Small intestine (tissue), 7 donors: Measurements from ENCODE around the gene CAMK2D. TPM values are rescaled to one million over a fixed set of nuclear protein-coding genes. Genes with fewer than 3 reads are reported as not detected.

Experiments used
- DNase-seq, 2 donors: peaks; one replicate each; pipeline versions ENCODE4 v3.0.0 to v3.0.0-alpha.2; 2013
- FAIRE-seq: peaks from 2 replicates; lab custom pipeline; 2012; peaks lifted over from hg19 to GRCh38; lab: Jason Lieb, UNC
- H3K27ac ChIP-seq, 3 donors: one replicate each; pipeline ENCODE4 v1.5.1; 2013; ENCODE audit warnings: low read length in 2 of 3, mild to moderate bottlenecking in 2 of 3, control low read depth in 1 of 3, inconsistent platforms in 1 of 3, low read depth in 1 of 3, moderate library complexity in 1 of 3
- H3K27me3 ChIP-seq, 3 donors: one replicate each; pipeline ENCODE4 v1.6.1; 2013; ENCODE audit warnings: low read length in 3 of 3, inconsistent platforms in 1 of 3; ENCODE audit not compliant: control insufficient read depth in 3 of 3, insufficient read depth in 3 of 3
- H3K36me3 ChIP-seq, 3 donors: one replicate each; pipeline ENCODE4 v1.6.1; 2013; ENCODE audit warnings: low read length in 3 of 3, inconsistent platforms in 1 of 3, low read depth in 1 of 3, mild to moderate bottlenecking in 1 of 3, moderate library complexity in 1 of 3; ENCODE audit not compliant: control insufficient read depth in 3 of 3, insufficient read depth in 2 of 3
- H3K4me1 ChIP-seq, 3 donors: one replicate each; pipeline ENCODE4 v1.6.1; 2013; ENCODE audit warnings: low read length in 2 of 3, inconsistent platforms in 1 of 3, low read depth in 1 of 3, mild to moderate bottlenecking in 1 of 3, moderate library complexity in 1 of 3; ENCODE audit not compliant: control insufficient read depth in 3 of 3, insufficient read depth in 2 of 3
- H3K4me3 ChIP-seq, 3 donors: one replicate each; pipeline ENCODE4 v1.5.1; 2013; ENCODE audit warnings: low read length in 3 of 3, control low read depth in 1 of 3, inconsistent platforms in 1 of 3, low read depth in 1 of 3, mild to moderate bottlenecking in 1 of 3, moderate library complexity in 1 of 3
- H3K9me3 ChIP-seq, 2 donors: one replicate each; pipeline ENCODE4 v1.6.1; 2013; ENCODE audit warnings: low read depth in 1 of 2, low read length in 1 of 2; ENCODE audit not compliant: control insufficient read depth in 2 of 2, insufficient read depth in 1 of 2
- WGBS, 3 donors: extraction: QIAGEN DNeasy Blood & Tissue Kit; methylation state at CpG; one replicate each; pipeline ENCODE4 v1.1.7; 2013; 5-methylcytosine and 5-hydroxymethylcytosine counted together
- polyA plus RNA-seq, 4 donors: library from polyadenylated mRNA; stranded (reverse) in 3 of 4; unstranded in 1 of 4; fragments of 200-250 nt in 3 of 4; fragments of 120-200 nt in 1 of 4; gene quantifications; one replicate each; pipeline versions ENCODE4 v1.2.1 to v1.2.3, GENCODE V29; 2013
- donor health status: healthy with polysubstance abuse.
- donor health status: control.
- donor health status: control.
- donor health status: Bipolar disorder and iron deficiency.
- donor health status: healthy.

Gene CAMK2D
- polyA plus RNA-seq, 4 donors, result 21.1 to 81.1 (median 24.0) TPM

DNA sequence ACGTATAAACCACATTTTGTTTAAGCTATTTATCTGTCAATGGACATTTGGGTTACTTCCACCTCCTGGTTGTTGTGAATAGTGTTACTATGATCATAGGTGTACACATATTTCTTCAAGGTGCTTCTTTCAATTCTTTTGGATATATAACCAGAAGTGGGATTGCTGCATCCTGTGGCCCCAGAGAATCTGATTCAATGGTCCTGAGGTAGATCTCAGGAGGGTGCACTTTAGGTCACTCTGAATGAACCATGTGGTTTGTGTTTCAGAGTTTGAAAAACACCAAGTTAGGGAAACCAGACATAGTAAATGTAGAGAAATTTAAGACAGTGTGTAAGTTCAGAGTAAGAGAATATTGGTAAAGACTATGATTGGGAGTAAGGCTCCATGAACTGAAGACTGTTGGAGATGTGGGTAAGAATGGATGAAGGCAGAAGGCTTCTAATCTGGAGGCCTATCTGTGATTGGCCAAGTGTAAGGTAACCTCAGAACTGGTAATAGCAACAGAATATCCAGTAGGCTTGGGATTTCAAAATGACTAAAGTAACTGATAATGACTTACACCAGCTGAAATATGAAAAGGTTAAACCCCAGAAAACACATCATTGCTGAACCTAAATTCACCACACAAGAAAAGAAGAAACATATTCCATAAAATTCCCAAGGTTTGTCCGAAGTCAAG, 236.9 kb downstream of the CAMK2D start:
- H3K4me3 ChIP-seq, result no peak overlapping the region
- WGBS, 3 donors, result 92 to 96% (median 93%) methylated on average over 2 of the region's 2 CpGs
- no peaks in the 10 kb centered on the region for H3K9me3 ChIP-seq
- no peaks in the 10 kb centered on the region for H3K27me3 ChIP-seq
- H3K36me3 ChIP-seq, result peaks cover 6 to 17% (median 7%) of the 10 kb centered on the region in 3 donors
- H3K27ac ChIP-seq, result no peak overlapping the region
- DNase-seq, result no peak
- no peak for FAIRE-seq
- no peaks in the 10 kb centered on the region for H3K4me1 ChIP-seq

DNA sequence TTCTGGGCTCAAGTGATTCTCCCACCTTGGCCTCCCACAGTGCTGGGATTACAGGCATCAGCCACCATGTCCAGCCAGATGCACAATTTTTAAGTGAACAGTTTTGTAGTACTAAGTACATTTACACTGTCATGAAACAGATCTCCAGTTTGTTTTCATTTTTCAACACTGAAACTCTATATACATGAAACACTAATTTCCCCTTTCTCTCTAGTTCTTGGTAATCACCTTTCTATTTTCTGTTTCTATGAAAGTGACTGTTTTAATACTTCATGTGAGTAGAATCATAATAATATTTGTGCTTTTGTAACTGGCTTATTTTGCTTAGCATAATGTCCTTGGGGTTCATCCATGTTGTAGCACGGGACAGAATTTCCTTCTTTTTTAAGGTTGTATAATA, 237.4 kb downstream of the CAMK2D start:
- H3K27ac ChIP-seq, result no peak overlapping the region
- H3K36me3 ChIP-seq, result peaks cover 4 to 17% (median 5%) of the 10 kb centered on the region in 3 donors
- H3K4me3 ChIP-seq, result no peak overlapping the region
- no peaks in the 10 kb centered on the region for H3K9me3 ChIP-seq
- no peak for FAIRE-seq
- no peak for DNase-seq
- H3K4me1 ChIP-seq, result no peaks in the 10 kb centered on the region
- no peaks in the 10 kb centered on the region for H3K27me3 ChIP-seq
- WGBS, 3 donors, result 86 to 98% (median 88%) methylated on average over 1 of the region's 1 CpG

DNA sequence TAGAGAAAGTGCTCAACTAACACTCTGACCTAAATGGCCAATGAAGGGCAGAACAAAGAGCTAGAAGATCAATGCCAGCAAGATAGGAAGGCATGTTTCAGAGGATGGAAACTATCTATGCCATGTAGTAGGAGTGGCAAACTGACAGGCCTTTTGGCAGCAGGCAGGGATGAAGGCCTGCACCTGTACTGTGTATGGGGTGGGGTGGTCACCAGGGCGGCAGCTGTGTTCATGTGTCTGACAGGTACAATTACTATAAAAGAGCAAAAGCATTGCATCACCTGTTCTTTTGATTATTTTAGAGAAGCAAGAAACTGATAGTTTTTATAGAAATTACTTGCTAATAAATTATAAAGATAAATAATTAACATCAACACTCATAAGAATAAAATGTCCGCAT, 239.1 kb downstream of the CAMK2D start:
- 94 to 100% (median 96%) methylated on average over 2 of the region's 2 CpGs for WGBS, 3 donors
- no peak for DNase-seq
- H3K27ac ChIP-seq, result no peak overlapping the region
- H3K4me1 ChIP-seq, result no peaks in the 10 kb centered on the region
- H3K27me3 ChIP-seq, result no peaks in the 10 kb centered on the region
- FAIRE-seq, result no peak
- no peak overlapping the region for H3K4me3 ChIP-seq
- H3K36me3 ChIP-seq, result peaks cover 5 to 17% (median 6%) of the 10 kb centered on the region in 3 donors
- no peaks in the 10 kb centered on the region for H3K9me3 ChIP-seq

GRCh38 chr4:113513382-113513781, 248.2 kb downstream of the CAMK2D start:
- H3K9me3 ChIP-seq, result no peaks in the 10 kb centered on the region
- WGBS, 3 donors, result 68 to 96% (median 93%) methylated on average over 2 of the region's 2 CpGs

GRCh38 chr4:113512880-113513279, 248.7 kb downstream of the CAMK2D start:
- Histone ChIP-seq H3K4me1 (no peaks in the 10 kb centered on the region), H3K9me3 (no peaks in the 10 kb centered on the region), H3K36me3 (peaks cover 2 to 21% (median 10%) of the 10 kb centered on the region in 3 donors), H3K27ac (no peak overlapping the region), H3K4me3 (no peak overlapping the region), H3K27me3 (no peaks in the 10 kb centered on the region)
- DNase-seq (no peak), FAIRE-seq (no peak)
- 95 to 98% (median 98%) methylated on average over 6 of the region's 6 CpGs for WGBS, 3 donors

More at GRCh38 chr4:113513382-113513781, 248.2 kb downstream of the CAMK2D start:
- Histone ChIP-seq H3K36me3 (peaks cover 2 to 19% (median 10%) of the 10 kb centered on the region in 3 donors), H3K4me1 (no peaks in the 10 kb centered on the region), H3K27ac (no peak overlapping the region), H3K4me3 (no peak overlapping the region), H3K27me3 (no peaks in the 10 kb centered on the region)
- no peak for DNase-seq
- no peak for FAIRE-seq

DNA sequence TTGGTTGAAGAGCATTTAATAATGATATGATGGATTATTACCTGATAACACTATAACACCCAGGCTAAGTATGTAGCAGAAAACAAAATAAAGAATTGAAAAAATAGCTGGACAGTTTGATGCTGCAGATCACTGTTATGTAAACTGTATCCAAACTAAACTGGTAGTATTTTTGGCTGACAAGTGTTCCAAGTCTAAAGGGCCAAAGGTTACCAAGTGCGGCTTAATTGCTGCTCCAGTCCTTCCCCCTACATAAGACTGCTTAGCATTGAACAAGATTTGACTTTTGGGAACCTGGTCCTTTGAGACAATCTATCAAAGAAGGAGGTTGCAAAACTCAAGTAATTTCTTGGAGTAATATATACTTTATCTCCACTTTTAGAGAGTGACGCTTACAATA, 249.6 kb downstream of the CAMK2D start:
- FAIRE-seq (no peak), DNase-seq (no peak)
- H3K4me3 ChIP-seq, result no peak overlapping the region
- 82 to 86% (median 82%) methylated on average over 2 of the region's 2 CpGs for WGBS, 3 donors
- no peaks in the 10 kb centered on the region for H3K27me3 ChIP-seq
- H3K27ac ChIP-seq, result no peak overlapping the region
- H3K36me3 ChIP-seq, result peaks cover 2 to 20% (median 14%) of the 10 kb centered on the region in 3 donors
- H3K4me1 ChIP-seq, result no peaks in the 10 kb centered on the region
- H3K9me3 ChIP-seq, result no peaks in the 10 kb centered on the region

DNA sequence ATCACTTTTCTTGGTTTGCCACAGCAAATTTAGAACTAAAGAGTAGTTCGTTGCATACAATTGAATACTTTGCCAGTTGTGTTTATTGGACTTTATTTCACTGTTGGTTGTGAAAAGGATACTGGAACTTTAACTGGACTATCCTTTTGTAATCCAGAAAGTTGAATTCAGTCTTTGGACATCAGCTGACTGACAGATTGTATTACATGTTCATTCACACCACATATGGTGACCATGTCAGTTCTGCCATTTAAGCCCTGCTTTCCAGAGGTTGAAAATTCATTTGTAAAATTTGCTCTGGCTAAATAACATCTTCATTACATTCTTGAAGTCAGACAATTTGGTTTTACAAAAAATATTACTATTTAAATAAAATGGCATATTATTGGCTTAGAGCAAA, 251.7 kb downstream of the CAMK2D start:
- FAIRE-seq (no peak), DNase-seq (no peak)
- no peaks in the 10 kb centered on the region for H3K9me3 ChIP-seq
- H3K4me3 ChIP-seq, result no peak overlapping the region
- WGBS, 3 donors, result 90 to 95% (median 91%) methylated on average over 1 of the region's 1 CpG
- peaks cover 2 to 19% (median 14%) of the 10 kb centered on the region in 3 donors for H3K36me3 ChIP-seq
- no peaks in the 10 kb centered on the region for H3K4me1 ChIP-seq
- H3K27me3 ChIP-seq, result no peaks in the 10 kb centered on the region
- no peak overlapping the region for H3K27ac ChIP-seq

GRCh38 chr4:113505044-113505443, 256.5 kb downstream of the CAMK2D start:
- Histone ChIP-seq H3K4me3 (no peak overlapping the region), H3K4me1 (no peaks in the 10 kb centered on the region), H3K36me3 (peaks cover 0 to 8% (median 4%) of the 10 kb centered on the region in 3 donors), H3K27me3 (no peaks in the 10 kb centered on the region), H3K27ac (no peak overlapping the region), H3K9me3 (no peaks in the 10 kb centered on the region)
- DNase-seq (no peak), FAIRE-seq (no peak)
- WGBS, 3 donors, result 90 to 97% (median 95%) methylated on average over 5 of the region's 5 CpGs
